ENCODE results near the gene MRPS12.
A peak's percentile ranks its signal among the peaks of the same experiment; 100 is the strongest.
"Not testable (repeated sequence)": the region's sequence is repeated elsewhere in the genome, so short reads cannot be mapped to it uniquely, and the experiment has no call there.

MRPS12 gene

GRCh38 chr19:38930776-38931520 lies at the start of gene MRPS12:
Gene MRPS12 (plus strand): TSS chr19:38930944. CDS start chr19:38931295, 351 bp downstream.
- H3K27ac ChIP-seq: peak within 1 kb of the TSS in 20 of 21 experiments; percentile 65 to 95 (median 87)
- peak within 1 kb of the TSS; percentile 45 to 71 (median 68) for H3K4me3 ChIP-seq

GRCh38 chr19:38883286-38883685 lies 47.5 kb upstream of the MRPS12 start:
- no peak overlapping the region for H3K27ac ChIP-seq

GRCh38 chr19:38884691-38885090 lies 46.1 kb upstream of the MRPS12 start:
- H3K4me3 ChIP-seq: not testable (repeated sequence)

More at GRCh38 chr19:38883286-38883685, 47.5 kb upstream of the MRPS12 start:
- no peak overlapping the region for H3K4me3 ChIP-seq

GRCh38 chr19:38888876-38889275 lies 41.9 kb upstream of the MRPS12 start:
- Histone ChIP-seq H3K4me3 (no peak overlapping the region), H3K27ac (no peak overlapping the region)

More at GRCh38 chr19:38884691-38885090, 46.1 kb upstream of the MRPS12 start:
- not testable (repeated sequence) for H3K27ac ChIP-seq

GRCh38 chr19:38889803-38890202 lies 40.9 kb upstream of the MRPS12 start:
- H3K27ac ChIP-seq: no peak overlapping the region

GRCh38 chr19:38890686-38891085 lies 40.1 kb upstream of the MRPS12 start:
- Histone ChIP-seq H3K27ac (no peak overlapping the region), H3K4me3 (no peak overlapping the region)

More at GRCh38 chr19:38889803-38890202, 40.9 kb upstream of the MRPS12 start:
- no peak overlapping the region for H3K4me3 ChIP-seq

GRCh38 chr19:38891771-38892170 lies 39.0 kb upstream of the MRPS12 start:
- no peak overlapping the region for H3K4me3 ChIP-seq
- no peak overlapping the region for H3K27ac ChIP-seq

- no peak overlapping the region for H3K27ac ChIP-seq
- H3K4me3 ChIP-seq: no peak overlapping the region
Measured at GRCh38 chr19:38892841-38893240, 37.9 kb upstream of the MRPS12 start.

GRCh38 chr19:38893341-38893771 lies 37.4 kb upstream of the MRPS12 start:
- H3K27ac ChIP-seq: peak overlapping the region in 1 of 21 experiments; percentile 45
- H3K4me3 ChIP-seq: no peak overlapping the region

- Histone ChIP-seq H3K4me3 (no peak overlapping the region), H3K27ac (no peak overlapping the region)
Measured at GRCh38 chr19:38894968-38895367, 35.8 kb upstream of the MRPS12 start.

- Histone ChIP-seq H3K27ac (peak overlapping the region; percentile 70 to 97 (median 89)), H3K4me3 (peak overlapping the region; percentile 64 to 93 (median 76))
Measured at GRCh38 chr19:38898788-38899446, 31.8 kb upstream of the MRPS12 start.

- H3K4me3 ChIP-seq: peak within 1 kb of the TSS; percentile 64 to 93 (median 76)
- H3K27ac ChIP-seq: peak within 1 kb of the TSS; percentile 70 to 97 (median 92)
Measured at GRCh38 chr19:38899447-38900201, 31.1 kb upstream of the MRPS12 start, which contains the start of the genes NFKBIB and SIRT2. Gene NFKBIB (plus strand): TSS chr19:38899969. CDS start chr19:38900033, 64 bp downstream. Gene SIRT2 (minus strand): TSS chr19:38899618. CDS start chr19:38899521, 97 bp downstream.

GRCh38 chr19:38900202-38900629 lies 30.5 kb upstream of the MRPS12 start:
- Histone ChIP-seq H3K4me3 (peak overlapping the region; percentile 64 to 93 (median 76)), H3K27ac (peak overlapping the region in 20 of 21 experiments; percentile 77 to 96 (median 90))

- Histone ChIP-seq H3K27ac (peak overlapping the region in 13 of 21 experiments; percentile 82 to 96 (median 90)), H3K4me3 (peak overlapping the region in 5 of 7 experiments; percentile 73 to 92 (median 76))
Measured at GRCh38 chr19:38900743-38901190, 30.0 kb upstream of the MRPS12 start.

- Histone ChIP-seq H3K27ac (no peak overlapping the region), H3K4me3 (no peak overlapping the region)
Measured at GRCh38 chr19:38901683-38902082, 29.1 kb upstream of the MRPS12 start.

GRCh38 chr19:38904581-38905539 lies 25.9 kb upstream of the MRPS12 start:
- H3K27ac ChIP-seq: no peak overlapping the region
- H3K4me3 ChIP-seq: no peak overlapping the region

- H3K27ac ChIP-seq: no peak overlapping the region
- H3K4me3 ChIP-seq: no peak overlapping the region
Measured at GRCh38 chr19:38905620-38906019, 25.1 kb upstream of the MRPS12 start.

- H3K27ac ChIP-seq: no peak overlapping the region
- H3K4me3 ChIP-seq: no peak overlapping the region
Measured at GRCh38 chr19:38907227-38907626, 23.5 kb upstream of the MRPS12 start.

- Histone ChIP-seq H3K4me3 (no peak overlapping the region), H3K27ac (no peak overlapping the region)
Measured at GRCh38 chr19:38907670-38908069, 23.1 kb upstream of the MRPS12 start.

Data from skin epidermis (tissue), 12 donors.